Midbrain (tissue), 1 donor: ENCODE data around the gene ASB1.
A peak's percentile ranks its signal among the peaks of the same experiment; 100 is the strongest.

Source experiments
- DNase-seq: peaks from one replicate; lab custom pipeline; 2025; lab: John Stamatoyannopoulos, UW

The ASB1 gene

GRCh38 chr2:238444242-238444641, 17.5 kb downstream of the ASB1 start:
- DNase-seq: no peak

DNA sequence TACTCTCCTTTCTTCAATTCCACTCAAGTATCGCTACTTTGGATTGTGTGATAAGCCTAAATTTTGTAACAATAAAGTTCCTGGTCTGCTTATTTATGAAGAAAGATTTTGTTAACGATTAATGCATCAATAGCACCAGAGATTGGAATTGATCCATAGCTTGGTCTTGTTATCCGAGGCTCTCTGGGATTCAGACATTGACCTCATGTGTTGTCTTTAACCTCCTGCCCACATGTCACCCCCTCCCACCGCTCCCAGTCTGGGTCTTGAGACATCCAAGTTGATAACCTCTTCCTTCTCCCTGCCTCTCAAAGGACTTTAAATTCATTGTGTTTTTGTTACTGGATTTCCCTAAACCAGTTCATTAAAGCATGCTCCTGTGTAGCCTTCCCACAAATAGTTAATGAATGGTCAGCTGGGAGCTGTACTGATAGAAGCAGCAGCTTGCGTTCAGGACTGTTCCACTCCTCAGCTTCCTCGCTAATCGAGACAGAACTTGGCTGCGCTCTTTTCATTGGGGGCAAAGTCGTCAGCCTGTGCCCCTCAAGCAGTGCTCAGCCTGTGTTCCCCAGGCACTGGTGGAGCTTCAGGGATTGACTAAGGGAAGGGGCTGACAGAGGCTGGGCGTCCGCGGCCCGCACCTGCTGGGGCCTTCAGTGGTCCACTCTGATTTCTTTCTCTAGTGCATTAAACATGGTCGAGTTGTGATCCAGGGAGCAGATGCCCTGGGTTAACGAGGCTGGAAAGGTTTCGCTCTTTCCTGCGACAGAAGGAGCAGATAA, 18.9 kb downstream of the ASB1 start:
- DNase-seq: no peak

- no peak for DNase-seq
These were observed 19.6 kb downstream of the ASB1 start for GRCh38 chr2:238446371-238446770.

GRCh38 chr2:238448031-238448955, 21.6 kb downstream of the ASB1 start:
- no peak for DNase-seq

DNA sequence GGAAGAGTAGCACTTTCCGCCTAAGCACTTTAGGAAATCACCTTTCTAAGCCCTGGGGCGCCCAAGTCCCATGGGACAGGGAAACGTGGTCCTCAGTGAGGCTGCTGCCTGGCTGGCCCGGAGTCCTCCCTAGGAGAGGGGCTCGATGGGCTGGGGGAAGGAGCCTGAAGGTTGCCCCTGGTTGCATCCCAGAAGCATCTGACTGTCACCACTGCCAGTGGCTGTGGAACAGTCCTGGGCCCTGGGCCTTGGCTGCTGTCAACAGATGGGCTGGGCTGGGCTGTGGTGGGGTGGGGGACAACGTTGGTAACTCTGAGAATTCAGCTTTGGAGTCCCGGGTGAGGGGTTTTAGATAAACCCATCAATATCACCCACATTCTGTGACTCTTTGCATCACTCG, 22.5 kb downstream of the ASB1 start:
- no peak for DNase-seq

DNA sequence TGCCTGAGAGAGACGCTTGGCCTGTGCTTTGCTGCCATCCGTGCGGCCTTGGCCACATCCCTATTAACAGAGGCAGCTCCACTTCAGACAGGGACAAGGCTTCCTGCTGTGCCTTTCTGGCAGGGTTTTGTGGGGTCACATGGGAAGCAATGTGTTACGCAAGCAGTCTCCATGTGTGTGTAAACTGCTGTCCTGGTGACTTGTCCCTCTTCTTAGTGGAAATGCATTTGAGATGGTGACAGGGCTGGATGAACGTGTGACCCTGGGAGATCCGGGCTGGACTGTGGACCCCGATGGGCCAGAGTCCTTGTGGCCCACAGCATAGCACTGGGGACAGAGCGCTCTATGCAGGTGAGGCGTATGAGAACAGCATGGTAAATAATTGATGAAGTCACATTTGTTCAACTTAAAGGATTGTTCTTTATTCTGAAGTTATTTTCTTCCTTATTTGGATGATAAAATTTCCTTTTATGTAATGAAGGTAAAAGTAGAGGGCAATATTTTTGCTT, 23.2 kb downstream of the ASB1 start:
- DNase-seq: peak; percentile 15

- no peak for DNase-seq
These were observed 23.7 kb downstream of the ASB1 start for GRCh38 chr2:238450440-238450861.

- DNase-seq: no peak
These were observed 27.1 kb downstream of the ASB1 start for GRCh38 chr2:238453842-238454241.

GRCh38 chr2:238456449-238456848, 29.7 kb downstream of the ASB1 start:
- DNase-seq: no peak

GRCh38 chr2:238456970-238457926, 30.5 kb downstream of the ASB1 start:
- no peak for DNase-seq

GRCh38 chr2:238457927-238458324, 31.2 kb downstream of the ASB1 start:
- DNase-seq: no peak

GRCh38 chr2:238458651-238459050, 31.9 kb downstream of the ASB1 start:
- no peak for DNase-seq

- DNase-seq: peak; percentile 40
These were observed 32.4 kb downstream of the ASB1 start for GRCh38 chr2:238459081-238459629.

DNA sequence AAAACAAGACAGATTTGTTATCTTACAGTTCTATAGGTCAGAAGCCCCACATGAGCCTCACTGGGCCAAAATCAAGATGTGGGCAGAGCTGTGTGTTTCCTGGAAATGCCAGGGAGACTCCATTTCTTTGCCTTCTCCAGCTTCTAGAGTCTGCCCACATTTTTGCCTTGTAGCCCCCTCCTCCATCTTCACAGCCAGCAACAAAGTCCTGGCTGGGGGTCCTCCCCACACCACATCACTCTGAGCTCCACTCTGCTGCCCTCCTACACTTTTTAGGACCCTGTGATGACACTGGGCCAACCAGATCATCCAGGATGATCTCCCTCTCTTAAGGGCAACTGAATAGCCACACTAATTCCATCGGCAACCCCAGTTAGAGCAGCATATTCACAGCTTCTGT, 34.3 kb downstream of the ASB1 start:
- DNase-seq: no peak

DNA sequence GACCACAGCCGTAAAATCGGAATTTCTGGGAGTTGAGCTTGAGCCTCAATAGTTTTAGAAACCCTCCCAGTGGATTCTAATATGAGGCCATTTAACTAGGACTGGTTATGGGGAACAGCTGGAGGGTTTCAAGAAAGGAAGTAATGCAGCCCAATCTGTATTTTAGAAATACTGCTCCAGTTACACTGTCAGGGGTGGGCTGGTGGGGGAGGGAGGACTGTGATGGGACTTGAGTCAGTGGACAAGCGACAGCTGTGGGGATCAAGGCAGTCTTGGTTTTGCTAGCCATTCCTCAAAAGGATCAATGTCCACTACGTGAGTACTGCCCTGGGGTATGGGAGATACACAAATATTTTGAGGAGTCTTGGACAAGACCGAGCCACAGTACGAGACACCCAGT, 34.8 kb downstream of the ASB1 start:
- DNase-seq: no peak

GRCh38 chr2:238461916-238462315, 35.2 kb downstream of the ASB1 start:
- DNase-seq: no peak

GRCh38 chr2:238462782-238463396, 36.2 kb downstream of the ASB1 start:
- DNase-seq: no peak

- DNase-seq: no peak
These were observed 37.7 kb downstream of the ASB1 start for GRCh38 chr2:238464389-238464788.

DNA sequence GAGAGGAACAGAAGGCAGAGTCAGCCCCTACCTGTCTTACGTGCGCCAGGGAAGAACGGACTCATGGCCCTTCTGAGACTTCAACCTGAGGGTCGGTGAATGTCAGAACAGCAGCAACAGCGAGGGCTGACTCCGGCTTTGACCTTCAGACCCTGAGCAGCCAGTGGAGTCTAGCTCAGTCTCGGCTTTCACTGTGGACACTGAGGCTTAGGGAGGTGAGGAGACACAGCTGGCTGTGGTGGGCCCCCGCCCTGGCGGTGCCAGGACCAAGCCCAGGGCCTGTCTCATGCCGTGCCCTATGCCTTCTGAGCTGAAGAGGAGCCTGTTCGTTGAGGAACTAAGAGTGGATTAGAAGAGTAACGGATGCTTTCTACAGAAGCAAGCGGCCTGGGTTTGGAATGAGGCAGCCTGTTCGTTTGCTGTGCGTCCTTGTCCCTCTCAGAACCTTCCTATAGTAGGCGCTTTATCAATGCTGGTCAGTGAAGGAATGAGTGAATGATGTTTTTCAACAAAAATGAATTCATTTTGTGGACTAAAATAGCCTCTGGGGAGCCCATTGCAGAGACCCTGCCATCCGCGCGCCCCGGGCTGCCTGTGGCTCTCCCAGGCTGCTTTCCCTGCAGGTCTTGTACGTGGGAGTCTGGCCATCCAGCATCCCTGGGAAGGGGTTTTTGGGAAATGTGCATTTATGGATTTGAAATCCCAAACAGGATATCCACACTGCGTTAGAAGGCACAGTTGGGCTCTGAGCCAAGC, 38.9 kb downstream of the ASB1 start:
- DNase-seq: no peak

GRCh38 chr2:238466243-238466756, 39.6 kb downstream of the ASB1 start:
- DNase-seq: no peak
